Measurements from ENCODE around the gene PAX3.

PAX3 gene

GRCh38 chr2:222299906-222300725, 1.3 kb upstream of the PAX3 start:
- no peak for TF ChIP-seq JUND (IDR thresholded peaks at IDR 0.05; ENCODE audit: low read depth)
- no peak for DNase-seq (ENCODE audit: low read depth in 1 of 2, low spot score in 1 of 2)
- in situ Hi-C loops (cut with HindIII; ENCODE audit: low pct_unique_long_range_greater_than_20kb, low sequenced_read_pairs) = no loop called here

- no peak for DNase-seq (ENCODE audit: low read depth in 1 of 2, low spot score in 1 of 2)
- in situ Hi-C loops (cut with HindIII; ENCODE audit: low pct_unique_long_range_greater_than_20kb, low sequenced_read_pairs) = no loop called here
- TF ChIP-seq JUND (IDR thresholded peaks at IDR 0.05; ENCODE audit: low read depth) = no peak
Observed at GRCh38 chr2:222298001-222298310, 842 bp downstream of the PAX3 start.

- no peak for TF ChIP-seq JUND (IDR thresholded peaks at IDR 0.05; ENCODE audit: low read depth)
- in situ Hi-C loops (cut with HindIII; ENCODE audit: low pct_unique_long_range_greater_than_20kb, low sequenced_read_pairs) = no loop called here
- DNase-seq (ENCODE audit: low read depth in 1 of 2, low spot score in 1 of 2) = no peak
Observed at GRCh38 chr2:222297600-222297935, 1.2 kb downstream of the PAX3 start.

- TF ChIP-seq JUND (IDR thresholded peaks at IDR 0.05; ENCODE audit: low read depth) = no peak
- DNase-seq (ENCODE audit: low read depth in 1 of 2, low spot score in 1 of 2) = no peak
- in situ Hi-C loops (cut with HindIII; ENCODE audit: low pct_unique_long_range_greater_than_20kb, low sequenced_read_pairs) = no loop called here
Observed at GRCh38 chr2:222296911-222297599, 1.7 kb downstream of the PAX3 start.

GRCh38 chr2:222296311-222296741, 2.5 kb downstream of the PAX3 start:
- in situ Hi-C loops (cut with HindIII; ENCODE audit: low pct_unique_long_range_greater_than_20kb, low sequenced_read_pairs) = no loop called here
- TF ChIP-seq JUND (IDR thresholded peaks at IDR 0.05; ENCODE audit: low read depth) = no peak
- DNase-seq (ENCODE audit: low read depth in 1 of 2, low spot score in 1 of 2) = no peak

- DNase-seq (ENCODE audit: low read depth in 1 of 2, low spot score in 1 of 2) = no peak
- in situ Hi-C loops (cut with HindIII; ENCODE audit: low pct_unique_long_range_greater_than_20kb, low sequenced_read_pairs) = no loop called here
- TF ChIP-seq JUND (IDR thresholded peaks at IDR 0.05; ENCODE audit: low read depth) = no peak
Observed at GRCh38 chr2:222295368-222296062, 3.3 kb downstream of the PAX3 start.

- no peak for TF ChIP-seq JUND (IDR thresholded peaks at IDR 0.05; ENCODE audit: low read depth)
- in situ Hi-C loops (cut with HindIII; ENCODE audit: low pct_unique_long_range_greater_than_20kb, low sequenced_read_pairs) = no loop called here
- DNase-seq (ENCODE audit: low read depth in 1 of 2, low spot score in 1 of 2) = no peak
Observed at GRCh38 chr2:222294996-222295367, 3.8 kb downstream of the PAX3 start.

- DNase-seq (ENCODE audit: low read depth in 1 of 2, low spot score in 1 of 2) = no peak
- TF ChIP-seq JUND (IDR thresholded peaks at IDR 0.05; ENCODE audit: low read depth) = no peak
Observed at GRCh38 chr2:222293660-222294630, 4.9 kb downstream of the PAX3 start.

GRCh38 chr2:222292149-222293134, 6.4 kb downstream of the PAX3 start:
- in situ Hi-C loops (cut with HindIII; ENCODE audit: low pct_unique_long_range_greater_than_20kb, low sequenced_read_pairs) = no loop called here
- no peak for TF ChIP-seq JUND (IDR thresholded peaks at IDR 0.05; ENCODE audit: low read depth)
- DNase-seq (ENCODE audit: low read depth in 1 of 2, low spot score in 1 of 2) = no peak

More at GRCh38 chr2:222293660-222294630, 4.9 kb downstream of the PAX3 start:
- in situ Hi-C loops (cut with HindIII; ENCODE audit: low pct_unique_long_range_greater_than_20kb, low sequenced_read_pairs) = no loop called here

- TF ChIP-seq JUND (IDR thresholded peaks at IDR 0.05; ENCODE audit: low read depth) = no peak
- DNase-seq (ENCODE audit: low read depth in 1 of 2, low spot score in 1 of 2) = no peak
- in situ Hi-C loops (cut with HindIII; ENCODE audit: low pct_unique_long_range_greater_than_20kb, low sequenced_read_pairs) = no loop called here
Observed at GRCh38 chr2:222291485-222291841, 7.3 kb downstream of the PAX3 start.

GRCh38 chr2:222290736-222291484, 7.9 kb downstream of the PAX3 start:
- TF ChIP-seq JUND (IDR thresholded peaks at IDR 0.05; ENCODE audit: low read depth) = no peak
- in situ Hi-C loops (cut with HindIII; ENCODE audit: low pct_unique_long_range_greater_than_20kb, low sequenced_read_pairs) = no loop called here
- no peak for DNase-seq (ENCODE audit: low read depth in 1 of 2, low spot score in 1 of 2)

All from T47D (cell line).